H1 (cell line): ENCODE measurements around the gene NAE1.

ENCODE experiments used
- CTCF ChIP-seq, 3 experiments: IDR thresholded peaks; 1 replicate in 2 of 3; 2 replicates in 1 of 3; pipeline versions ENCODE4 v1.5.1 to v1.6.1; 2011; ENCODE audit warnings: low read length in 3 of 3, mild to moderate bottlenecking in 3 of 3, inconsistent platforms in 2 of 3, low read depth in 1 of 3, moderate library complexity in 1 of 3; ENCODE audit not compliant: insufficient read depth in 1 of 3; ENCODE audit errors: control extremely low read depth in 1 of 3
- EZH2 ChIP-seq: fragments of 200-600 bp; sonication (generic); IDR thresholded peaks from 2 replicates; pipeline ENCODE4 v1.7.1; 2012; ENCODE audit warnings: low read depth, mild to moderate bottlenecking, moderate library complexity, low read length, inconsistent platforms; ENCODE audit not compliant: severe bottlenecking
- HDAC2 ChIP-seq, 2 experiments: fragments of 300-600 bp in 1 of 2; sonication (generic) in 1 of 2; IDR thresholded peaks; 2 replicates each; pipeline ENCODE4 v1.6.1; 2011 to 2012; ENCODE audit warnings: low read depth in 2 of 2, low read length in 2 of 2, mild to moderate bottlenecking in 2 of 2, moderate library complexity in 2 of 2, borderline replicate concordance in 1 of 2, inconsistent platforms in 1 of 2
- POLR2AphosphoS5 ChIP-seq: IDR thresholded peaks from 2 replicates; pipeline ENCODE4 v1.6.1; 2011; ENCODE audit warnings: low read depth, low read length
- RFX5 ChIP-seq: IDR thresholded peaks from 2 replicates; pipeline ENCODE4 v1.6.1; 2011; ENCODE audit warnings: low read depth, low read length, improper control_type of control experiment, borderline replicate concordance
- SIN3A ChIP-seq, 2 experiments: IDR thresholded peaks in 1 of 2; conservative IDR thresholded peaks in 1 of 2; 2 replicates each; pipeline ENCODE4 v1.6.1; 2011 to 2012; ENCODE audit warnings: low read length in 2 of 2, improper control_type of control experiment in 1 of 2, low read depth in 1 of 2, mild to moderate bottlenecking in 1 of 2
- SP1 ChIP-seq: IDR thresholded peaks from 2 replicates; pipeline ENCODE4 v1.6.1; 2011; ENCODE audit warnings: low read depth, low read length
- TF ChIP-seq, protein P1 (sequence below): IDR thresholded peaks from 2 replicates; pipeline ENCODE4 v1.6.1; 2011; ENCODE audit warnings: low read length, improper control_type of control experiment

GRCh38 chr16:66786551-66786950 is 44.2 kb downstream of the NAE1 start:
- TF ChIP-seq POLR2AphosphoS5 (no peak), RFX5 (no peak), SP1 (no peak), CTCF (IDR thresholded peaks at IDR 0.05; ENCODE audit: control extremely low read depth in 1 of 3, insufficient read depth in 1 of 3, low read depth in 1 of 3, low read length in 3 of 3) (no peak), EZH2 (no peak), SIN3A (conservative IDR thresholded peaks at IDR 0.05 in 1 of 2, IDR thresholded peaks at IDR 0.05 in 1 of 2; ENCODE audit: low read depth in 1 of 2, low read length in 2 of 2) (no peak), HDAC2 (IDR thresholded peaks at IDR 0.05; ENCODE audit: borderline replicate concordance in 1 of 2, low read depth in 2 of 2, low read length in 2 of 2) (no peak)
- TF ChIP-seq, protein P1, sequence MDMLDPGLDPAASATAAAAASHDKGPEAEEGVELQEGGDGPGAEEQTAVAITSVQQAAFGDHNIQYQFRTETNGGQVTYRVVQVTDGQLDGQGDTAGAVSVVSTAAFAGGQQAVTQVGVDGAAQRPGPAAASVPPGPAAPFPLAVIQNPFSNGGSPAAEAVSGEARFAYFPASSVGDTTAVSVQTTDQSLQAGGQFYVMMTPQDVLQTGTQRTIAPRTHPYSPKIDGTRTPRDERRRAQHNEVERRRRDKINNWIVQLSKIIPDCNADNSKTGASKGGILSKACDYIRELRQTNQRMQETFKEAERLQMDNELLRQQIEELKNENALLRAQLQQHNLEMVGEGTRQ: no peak
